SU-DHL-6 (cell line): ENCODE results near the gene NRAP.

Source experiments
- CTCF ChIP-seq: fragments of 200-600 bp; sonication (generic); IDR thresholded peaks from one replicate; pipeline ENCODE4 v1.5.1; 2017; ENCODE audit warnings: antibody characterized with exemption, mild to moderate bottlenecking, low read length, moderate library complexity; ENCODE audit not compliant: insufficient read depth, poor library complexity, severe bottlenecking
- EZH2phosphoT487 ChIP-seq: fragments of 200-600 bp; sonication (generic), shearing (Covaris generic); conservative IDR thresholded peaks from 2 replicates; pipeline ENCODE4 v1.6.1; 2018; ENCODE audit warnings: mild to moderate bottlenecking, antibody characterized with exemption, low read length, moderate library complexity, mixed read lengths

DNA sequence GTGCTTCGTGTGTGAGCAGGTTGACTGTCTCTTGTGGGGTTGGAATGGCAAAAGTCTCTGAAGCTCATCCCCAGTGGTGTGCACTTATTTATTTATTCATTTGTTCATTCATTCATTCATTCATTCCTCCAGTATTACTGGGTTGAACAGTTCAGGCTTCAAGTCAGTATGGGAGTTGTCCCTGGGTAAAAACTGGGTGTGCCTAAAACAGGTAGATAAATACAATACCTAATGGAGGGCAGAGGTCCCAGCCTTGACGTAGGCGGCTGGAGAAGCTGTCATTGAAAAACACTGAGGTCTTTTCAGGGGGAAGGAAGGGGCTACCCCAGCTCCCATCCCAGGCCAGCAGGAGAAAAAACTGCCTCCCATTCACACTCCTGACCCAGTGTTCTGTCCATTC lies 26.9 kb upstream of the NRAP start:
- TF ChIP-seq CTCF (no peak), EZH2phosphoT487 (no peak)
